Common myeloid progenitor, CD34-positive (primary cell): ENCODE results near the gene TCEAL3.
"Not testable (repeated sequence)": the region's sequence is repeated elsewhere in the genome, so short reads cannot be mapped to it uniquely, and the experiment has no call there.

ENCODE experiments used
- CTCF ChIA-PET: fragments of 350-600 bp; sonication (Branson Sonifier 250); formaldehyde crosslinking; loops from one replicate; lab custom pipeline; 2021; ENCODE audit warnings: antibody characterized with exemption; lab: Charles Lee
- POLR2A ChIA-PET: fragments of 350-600 bp; sonication (Branson Sonifier 250); formaldehyde crosslinking; loops from one replicate; lab custom pipeline; 2021; ENCODE audit warnings: antibody characterized with exemption; lab: Charles Lee
- DNase-seq, 3 donors: peaks; one replicate each; pipeline versions ENCODE4 v3.0.0 to v3.0.0-alpha.2; 2013
- H3K27ac ChIP-seq, 2 experiments: 1 replicate in 1 of 2; 2 replicates in 1 of 2; pipeline ENCODE4 v1.7.0; 2013; ENCODE audit warnings: inconsistent platforms in 2 of 2, low read length in 2 of 2, mild to moderate bottlenecking in 2 of 2, low read depth in 1 of 2, moderate library complexity in 1 of 2; ENCODE audit not compliant: severe bottlenecking in 2 of 2, insufficient read depth in 1 of 2, poor library complexity in 1 of 2
- H3K27me3 ChIP-seq, 5 experiments: replicated peaks in 2 of 5; 1 replicate in 3 of 5; 2 replicates in 2 of 5; pipeline versions ENCODE4 v1.6.1 to v1.7.0; 2013; ENCODE audit warnings: low read length in 4 of 5, mild to moderate bottlenecking in 2 of 5, moderate library complexity in 2 of 5, inconsistent platforms in 1 of 5; ENCODE audit not compliant: insufficient read depth in 5 of 5, control insufficient read depth in 4 of 5
- H3K36me3 ChIP-seq, 4 experiments: 1 replicate in 2 of 4; 2 replicates in 2 of 4; pipeline versions ENCODE4 v1.6.1 to v1.7.0; 2013; ENCODE audit warnings: low read length in 3 of 4, control low read depth in 1 of 4, mild to moderate bottlenecking in 1 of 4; ENCODE audit not compliant: control insufficient read depth in 4 of 4, insufficient read depth in 4 of 4
- H3K4me1 ChIP-seq, 4 experiments: 1 replicate in 3 of 4; 2 replicates in 1 of 4; pipeline versions ENCODE4 v1.6.1 to v1.7.1; 2013; ENCODE audit warnings: low read length in 3 of 4, mild to moderate bottlenecking in 3 of 4, control low read depth in 1 of 4, inconsistent platforms in 1 of 4, moderate library complexity in 1 of 4; ENCODE audit not compliant: control insufficient read depth in 4 of 4, insufficient read depth in 4 of 4; ENCODE audit errors: control extremely low read depth in 1 of 4
- H3K4me3 ChIP-seq, 7 experiments: 1 replicate in 4 of 7; 2 replicates in 3 of 7; pipeline versions ENCODE4 v1.5.1 to v1.7.0; 2013; ENCODE audit warnings: mild to moderate bottlenecking in 7 of 7, low read length in 6 of 7, moderate library complexity in 6 of 7, inconsistent platforms in 2 of 7, low read depth in 2 of 7, control low read depth in 1 of 7; ENCODE audit not compliant: insufficient read depth in 4 of 7, control insufficient read depth in 1 of 7; ENCODE audit errors: extremely low read depth in 1 of 7
- H3K9me3 ChIP-seq, 5 experiments: 1 replicate in 4 of 5; 2 replicates in 1 of 5; pipeline versions ENCODE4 v1.6.1 to v1.7.1; 2013; ENCODE audit warnings: low read length in 4 of 5, mild to moderate bottlenecking in 2 of 5, inconsistent platforms in 1 of 5, low read depth in 1 of 5, moderate library complexity in 1 of 5; ENCODE audit not compliant: control insufficient read depth in 4 of 5, insufficient read depth in 2 of 5; ENCODE audit errors: control extremely low read depth in 1 of 5
- WGBS: methylation state at CpG from one replicate; pipeline ENCODE4 v1.1.5; 2013; ENCODE audit not compliant: insufficient coverage; 5-methylcytosine and 5-hydroxymethylcytosine counted together

The TCEAL3 gene

GRCh38 chrX:103637604-103638338, 30.0 kb downstream of the TCEAL3 start:
- no peak overlapping the region for H3K27ac ChIP-seq
- DNase-seq: no peak
- no peaks in the 10 kb centered on the region for H3K9me3 ChIP-seq
- ChIA-PET CTCF (no interaction called here), POLR2A (no interaction called here)
- H3K4me1 ChIP-seq: no peaks in the 10 kb centered on the region
- no peaks in the 10 kb centered on the region for H3K36me3 ChIP-seq
- WGBS: no CpG with 5 or more reads among the region's 2 CpGs
- H3K4me3 ChIP-seq: no peak overlapping the region
- peaks cover 0 to 9% (median 0%) of the 10 kb centered on the region in 5 experiments for H3K27me3 ChIP-seq

DNA sequence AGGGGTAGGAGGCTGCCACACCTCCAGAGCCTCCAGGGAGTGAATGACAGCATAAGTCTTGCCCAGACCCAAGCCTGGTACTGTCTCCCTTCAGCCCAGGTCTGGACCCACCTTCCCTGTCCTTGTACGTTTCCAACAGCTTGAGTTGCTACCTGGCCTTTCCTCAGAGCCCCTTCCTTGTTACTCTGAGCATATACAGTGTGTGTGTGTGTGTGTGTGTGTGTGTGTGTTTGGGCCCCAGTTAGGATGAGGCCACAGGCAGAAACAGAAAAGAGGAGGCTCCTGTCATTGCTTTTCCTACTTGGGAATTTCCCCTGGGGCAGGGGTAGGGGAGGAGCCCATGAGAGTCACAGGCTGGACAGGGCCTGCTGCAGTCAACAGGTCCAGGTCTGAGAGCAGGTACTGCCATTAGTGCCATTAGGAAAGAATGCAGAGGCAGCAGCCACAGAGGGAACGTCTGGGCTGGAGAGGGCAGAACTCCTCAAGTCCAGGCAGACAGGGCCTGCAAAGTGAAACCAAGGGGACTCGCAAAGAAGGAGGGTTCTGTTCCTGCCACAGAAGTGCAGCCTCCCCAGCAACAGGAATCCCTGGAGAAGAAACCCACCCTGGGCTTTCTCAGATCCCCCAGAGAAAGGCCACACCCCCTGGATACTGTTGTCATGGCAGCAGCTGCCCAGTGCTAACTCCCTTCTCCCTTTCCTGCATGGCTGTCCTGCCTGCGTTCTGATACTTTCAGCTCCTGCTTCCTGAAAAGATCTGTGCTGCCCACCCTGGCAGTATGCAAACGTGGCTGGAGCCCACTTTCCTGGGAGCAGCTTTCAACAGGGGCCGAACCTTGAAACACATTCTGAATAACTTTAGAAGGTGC, 30.9 kb downstream of the TCEAL3 start:
- H3K27ac ChIP-seq, H3K27me3 ChIP-seq, H3K9me3 ChIP-seq, H3K36me3 ChIP-seq, H3K4me1 ChIP-seq: not testable (repeated sequence)
- CTCF ChIA-PET: interaction anchor here (0.9 kb wide), 1 partner anchor 28 kb away, joined by 3 read pairs; no protein-coding TSS in a partner anchor
- peak overlapping the region in 1 of 7 experiments; percentile 11 for H3K4me3 ChIP-seq
- peak in 1 of 3 donors; percentile 11 for DNase-seq
- POLR2A ChIA-PET: interaction anchor here (0.6 kb wide), 1 partner anchor 9 kb away, joined by 3 read pairs; no protein-coding TSS in a partner anchor
- WGBS: 31% methylated on average over 5 of the region's 6 CpGs

DNA sequence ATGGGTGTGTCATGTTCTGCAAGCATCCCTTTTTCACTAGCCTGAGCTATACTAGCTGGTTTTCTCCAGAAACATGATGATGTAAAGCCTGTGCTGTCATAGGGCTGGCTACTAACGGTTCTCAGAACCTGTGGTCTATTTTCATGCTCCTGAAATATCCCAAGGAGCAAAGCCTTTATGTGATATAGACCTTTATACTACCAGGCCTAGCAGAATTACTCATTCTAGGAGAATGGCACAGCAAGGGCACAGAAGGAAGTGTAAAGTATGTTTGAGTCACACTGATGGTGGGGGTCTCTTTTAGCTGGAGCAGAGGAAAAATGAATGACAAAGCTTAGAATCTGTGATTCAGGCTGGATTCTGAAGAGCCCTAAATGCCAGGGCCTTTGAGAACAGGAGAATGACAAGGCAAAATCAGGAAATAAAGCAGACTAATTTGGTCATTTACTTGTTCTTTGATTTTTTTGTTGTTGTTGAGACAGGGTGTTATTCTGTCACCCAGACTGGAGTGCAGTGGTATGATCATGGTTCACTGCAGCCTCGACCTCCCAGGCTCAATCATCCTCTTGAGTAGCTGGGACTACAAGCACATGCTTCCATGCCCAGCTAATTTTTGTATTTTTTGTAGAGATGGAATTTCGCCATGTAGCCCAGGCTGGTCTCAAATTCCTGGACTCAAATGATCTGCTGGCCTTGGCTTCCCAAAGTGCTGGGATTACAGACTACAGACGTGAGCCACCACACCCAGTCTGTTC, 32.8 kb downstream of the TCEAL3 start:
- CTCF ChIA-PET: interaction anchor here (1.5 kb wide), 1 partner anchor 11 kb away, joined by 4 read pairs; no protein-coding TSS in a partner anchor

DNA sequence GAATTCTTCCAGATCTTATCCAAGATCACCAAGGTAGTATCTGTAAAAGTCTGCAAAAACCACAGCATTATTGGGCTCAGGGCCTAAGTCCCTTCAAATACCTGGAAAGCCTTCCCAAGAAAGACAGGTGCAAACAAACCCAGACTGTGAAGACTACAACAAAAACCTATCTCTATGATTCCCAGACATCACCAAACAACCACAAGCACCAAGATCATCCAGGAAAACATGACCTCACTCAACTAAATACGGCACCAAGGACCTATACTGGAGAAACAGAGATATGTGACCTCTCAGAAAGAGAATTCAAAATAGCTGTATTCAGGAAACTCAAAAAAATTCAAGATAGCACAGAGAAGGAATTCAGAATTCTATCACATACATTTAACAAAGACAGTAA, 36.4 kb downstream of the TCEAL3 start:
- CTCF ChIA-PET: interaction anchor here (1.8 kb wide), 1 partner anchor 14 kb away, joined by 5 read pairs; no protein-coding TSS in a partner anchor
- H3K4me3 ChIP-seq: no peak overlapping the region
- H3K4me1 ChIP-seq: no peaks in the 10 kb centered on the region
- H3K9me3 ChIP-seq: no peaks in the 10 kb centered on the region
- H3K27ac ChIP-seq: no peak overlapping the region
- WGBS: no CpG with 5 or more reads among the region's 1 CpG
- POLR2A ChIA-PET: no interaction called here
- H3K36me3 ChIP-seq: no peaks in the 10 kb centered on the region
- no peaks in the 10 kb centered on the region for H3K27me3 ChIP-seq
- no peak for DNase-seq

More for the DNA sequence above, 32.8 kb downstream of the TCEAL3 start:
- Histone ChIP-seq H3K27ac (no peak overlapping the region), H3K36me3 (no peaks in the 10 kb centered on the region), H3K27me3 (no peaks in the 10 kb centered on the region), H3K9me3 (no peaks in the 10 kb centered on the region), H3K4me3 (no peak overlapping the region), H3K4me1 (no peaks in the 10 kb centered on the region)
- POLR2A ChIA-PET: interaction anchor here (0.6 kb wide), 1 partner anchor 85 kb away, joined by 3 read pairs; no protein-coding TSS in a partner anchor
- DNase-seq: no peak
- WGBS: 88% methylated on average over 2 of the region's 4 CpGs

DNA sequence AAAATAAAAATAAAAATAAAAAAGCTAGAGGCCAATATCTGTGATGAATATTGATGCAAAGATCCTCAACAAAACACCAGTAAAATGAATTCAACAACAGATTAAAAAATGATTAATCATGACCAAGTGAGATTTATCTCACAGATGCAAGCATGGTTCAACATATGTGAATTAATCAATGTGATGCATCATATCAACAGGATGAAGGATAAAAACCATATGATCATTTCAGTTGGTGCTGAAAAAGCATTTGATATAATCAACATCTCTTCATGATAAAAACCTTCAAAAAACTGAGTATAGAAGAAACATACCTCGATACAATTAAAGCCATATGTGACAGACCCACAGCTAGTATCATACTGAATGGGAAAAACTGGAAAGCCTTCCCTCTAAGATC, 39.9 kb downstream of the TCEAL3 start:
- ChIA-PET CTCF (no interaction called here), POLR2A (no interaction called here)
- no peaks in the 10 kb centered on the region for H3K36me3 ChIP-seq
- no peak overlapping the region for H3K4me3 ChIP-seq
- H3K27ac ChIP-seq: no peak overlapping the region
- no peak for DNase-seq
- H3K9me3 ChIP-seq: no peaks in the 10 kb centered on the region
- H3K27me3 ChIP-seq: no peaks in the 10 kb centered on the region
- no peaks in the 10 kb centered on the region for H3K4me1 ChIP-seq
- 60% methylated on average over 1 of the region's 1 CpG for WGBS

GRCh38 chrX:103651151-103651773, 43.5 kb downstream of the TCEAL3 start:
- H3K9me3 ChIP-seq: no peaks in the 10 kb centered on the region
- ChIA-PET POLR2A (no interaction called here), CTCF (no interaction called here)
- no peak overlapping the region for H3K27ac ChIP-seq
- no peak overlapping the region for H3K4me3 ChIP-seq
- H3K27me3 ChIP-seq: no peaks in the 10 kb centered on the region
- 92% methylated on average over 2 of the region's 2 CpGs for WGBS
- no peaks in the 10 kb centered on the region for H3K36me3 ChIP-seq
- no peak for DNase-seq
- no peaks in the 10 kb centered on the region for H3K4me1 ChIP-seq
